OCI-LY7 (cell line): ENCODE data around the gene PRKG1. TPM values are rescaled to one million over a fixed set of nuclear protein-coding genes. Genes with fewer than 3 reads are reported as not detected.

Experiments
- BruUV-seq: library from RNA; stranded (reverse); fragments of 400-500 nt; replicated peaks from 2 replicates; lab custom pipeline; 2021; lab: Mats Ljungman, UMichigan
- CTCF ChIA-PET: fragments of 300-600 bp; sonication (Branson Sonifier 250); formaldehyde crosslinking; loops from one replicate; lab custom pipeline; 2022; ENCODE audit warnings: antibody characterized with exemption; ENCODE audit not compliant: unreplicated experiment; lab: Charles Lee
- POLR2A ChIA-PET: fragments of 300-600 bp; sonication (Branson Sonifier 250); formaldehyde crosslinking; loops from one replicate; lab custom pipeline; 2022; ENCODE audit warnings: antibody characterized with exemption; lab: Charles Lee
- DNase-seq: peaks from one replicate; pipeline ENCODE4 v3.0.0-alpha.2; 2015; ENCODE audit warnings: low spot score
- H2AFZ ChIP-seq: fragments of 200-600 bp; sonication (generic), shearing (Covaris generic); 2 replicates; pipeline ENCODE4 v1.6.1; 2014; ENCODE audit warnings: mild to moderate bottlenecking, antibody characterized with exemption, low read length, moderate library complexity
- H3K27ac ChIP-seq: fragments of 200-600 bp; sonication (generic); 2 replicates; pipeline ENCODE4 v1.5.1; 2014; ENCODE audit warnings: mixed run types, low read depth, mild to moderate bottlenecking, moderate library complexity, low read length, inconsistent platforms; ENCODE audit not compliant: poor library complexity, severe bottlenecking
- H3K36me3 ChIP-seq: fragments of 200-600 bp; sonication (generic); 2 replicates; pipeline ENCODE4 v1.6.1; 2014; ENCODE audit warnings: mild to moderate bottlenecking, antibody characterized with exemption, low read length, moderate library complexity, mixed read lengths; ENCODE audit not compliant: insufficient read depth
- H3K4me1 ChIP-seq: fragments of 200-600 bp; sonication (generic); 2 replicates; pipeline ENCODE4 v1.5.1; 2014; ENCODE audit warnings: mild to moderate bottlenecking, low read length; ENCODE audit not compliant: insufficient read depth, poor library complexity, severe bottlenecking
- H3K4me2 ChIP-seq: fragments of 200-600 bp; sonication (generic); 2 replicates; pipeline ENCODE4 v1.6.1; 2014; ENCODE audit warnings: mild to moderate bottlenecking, low read length
- H3K4me3 ChIP-seq: fragments of 200-600 bp; sonication (generic); 2 replicates; pipeline ENCODE4 v1.5.1; 2014; ENCODE audit warnings: mild to moderate bottlenecking, low read depth, low read length; ENCODE audit not compliant: poor library complexity, severe bottlenecking
- H3K79me2 ChIP-seq: fragments of 200-600 bp; sonication (generic); 2 replicates; pipeline ENCODE4 v1.6.1; 2016; ENCODE audit warnings: low read depth, mild to moderate bottlenecking, low read length, moderate library complexity, mixed read lengths; ENCODE audit not compliant: insufficient read depth
- H3K9me2 ChIP-seq: fragments of 200-600 bp; sonication (generic); 2 replicates; pipeline ENCODE4 v1.6.1; 2016; ENCODE audit warnings: mild to moderate bottlenecking, low read length, mixed read lengths; ENCODE audit not compliant: insufficient read depth
- H3K9me3 ChIP-seq: fragments of 200-600 bp; sonication (generic); 2 replicates; pipeline ENCODE4 v1.6.1; 2014; ENCODE audit warnings: mild to moderate bottlenecking, mixed run types, low read length, mixed read lengths
- H4K20me1 ChIP-seq: fragments of 200-600 bp; sonication (generic); 2 replicates; pipeline ENCODE4 v1.6.1; 2014; ENCODE audit warnings: mild to moderate bottlenecking, antibody characterized with exemption, low read length, moderate library complexity, mixed read lengths; ENCODE audit not compliant: insufficient read depth
- CTCF ChIP-seq: fragments of 200-600 bp; sonication (generic); conservative IDR thresholded peaks from 2 replicates; pipeline ENCODE4 v1.5.1; 2014; ENCODE audit warnings: mild to moderate bottlenecking, antibody characterized with exemption, low read length, moderate library complexity, mixed read lengths
- EZH2phosphoT487 ChIP-seq: fragments of 200-600 bp; sonication (generic); IDR thresholded peaks from 2 replicates; pipeline ENCODE4 v1.6.1; 2018; ENCODE audit warnings: low read depth, borderline replicate concordance, mild to moderate bottlenecking, mixed run types, antibody characterized with exemption, low read length, moderate library complexity, mixed read lengths
- intact Hi-C: fragments of 100-400 bp; cut with micrococcal nuclease; formaldehyde crosslinking; loops from one replicate; pipeline ENCODE4 v1.10.0; 2022; ENCODE audit not compliant: unreplicated experiment
- total RNA-seq, 2 experiments: library from RNA; depleted of rRNA in 1 of 2; stranded (reverse); fragments of >200 nt in 1 of 2; shearing (Covaris generic) in 1 of 2; gene quantifications; 2 replicates each; pipeline ENCODE4 v1.2.3, GENCODE V29; 2014 to 2022

PRKG1 gene
- total RNA-seq, 2 experiments from 2014 or later: not detected

GRCh38 chr10:51654918-51655317, 580.6 kb downstream of the PRKG1 start:
- no peaks in the 10 kb centered on the region for H3K9me3 ChIP-seq
- no peaks in the 10 kb centered on the region for H3K36me3 ChIP-seq
- H2AFZ ChIP-seq: no peak overlapping the region
- intact Hi-C loops: loop anchor here (10.0 kb wide), 2 partner anchors 60 to 520 kb away; no protein-coding TSS in a partner anchor
- H3K4me3 ChIP-seq: no peak overlapping the region
- H3K4me1 ChIP-seq: no peaks in the 10 kb centered on the region
- no peak overlapping the region for H3K4me2 ChIP-seq
- TF ChIP-seq EZH2phosphoT487 (no peak), CTCF (no peak)
- H3K79me2 ChIP-seq: no peaks in the 10 kb centered on the region
- ChIA-PET CTCF (interaction anchor here (0.6 kb wide), 1 partner anchor 63 kb away, joined by 3 read pairs; no protein-coding TSS in a partner anchor), POLR2A (no interaction called here)
- no peak for DNase-seq
- no peak overlapping the region for H3K27ac ChIP-seq
- H4K20me1 ChIP-seq: no peaks in the 10 kb centered on the region
- H3K9me2 ChIP-seq: no peaks in the 10 kb centered on the region
- no TSS peak for BruUV-seq

GRCh38 chr10:51656503-51656902, 582.2 kb downstream of the PRKG1 start:
- Histone ChIP-seq H3K79me2 (no peaks in the 10 kb centered on the region), H4K20me1 (no peaks in the 10 kb centered on the region), H3K36me3 (no peaks in the 10 kb centered on the region), H3K9me3 (no peaks in the 10 kb centered on the region), H3K4me2 (no peak overlapping the region), H2AFZ (no peak overlapping the region), H3K9me2 (no peaks in the 10 kb centered on the region), H3K4me3 (no peak overlapping the region), H3K4me1 (no peaks in the 10 kb centered on the region), H3K27ac (no peak overlapping the region)
- no peak for DNase-seq
- ChIA-PET POLR2A (interaction anchor here (1.0 kb wide), 1 partner anchor 1578 kb away, joined by 4 read pairs; no protein-coding TSS in a partner anchor), CTCF (no interaction called here)
- intact Hi-C loops: loop anchor here (10.0 kb wide), 2 partner anchors 62 to 522 kb away; no protein-coding TSS in a partner anchor
- TF ChIP-seq CTCF (no peak), EZH2phosphoT487 (no peak)
- no TSS peak for BruUV-seq

- no peaks in the 10 kb centered on the region for H3K9me2 ChIP-seq
- CTCF ChIA-PET: no interaction called here
Measured at GRCh38 chr10:51658000-51658399, 583.7 kb downstream of the PRKG1 start.

More at GRCh38 chr10:51658000-51658399, 583.7 kb downstream of the PRKG1 start:
- Histone ChIP-seq H3K4me2 (no peak overlapping the region), H3K9me3 (no peaks in the 10 kb centered on the region), H3K36me3 (no peaks in the 10 kb centered on the region), H3K4me3 (no peak overlapping the region), H2AFZ (no peak overlapping the region), H3K4me1 (no peaks in the 10 kb centered on the region), H4K20me1 (no peaks in the 10 kb centered on the region), H3K79me2 (no peaks in the 10 kb centered on the region), H3K27ac (no peak overlapping the region)
- POLR2A ChIA-PET: no interaction called here
- BruUV-seq: no TSS peak
- no peak for DNase-seq
- intact Hi-C loops: loop anchor here (10.0 kb wide), 2 partner anchors 63 to 523 kb away; no protein-coding TSS in a partner anchor
- no peak for TF ChIP-seq EZH2phosphoT487
- TF ChIP-seq CTCF: no peak
